SK-N-MC (cell line): ENCODE results near the gene TLR5.

Source experiments
- EZH2 ChIP-seq: fragments of 200-600 bp; sonication (generic); IDR thresholded peaks from one replicate; pipeline ENCODE4 v1.6.1; 2017; ENCODE audit warnings: antibody characterized with exemption
- POLR2AphosphoS5 ChIP-seq: IDR thresholded peaks from 2 replicates; pipeline ENCODE4 v1.6.1; 2012; ENCODE audit warnings: mild to moderate bottlenecking, low read depth, low read length, borderline replicate concordance

- no peak for TF ChIP-seq EZH2
- no peak for TF ChIP-seq POLR2AphosphoS5
These were observed 28.2 kb downstream of the TLR5 start for GRCh38 chr1:223114871-223115270.
